ENCODE measurements around the gene TBC1D16. TPM values are rescaled to one million over a fixed set of nuclear protein-coding genes. Genes with fewer than 3 reads are reported as not detected.

The TBC1D16 gene
- total RNA-seq, 6 experiments from 2014 or later = 15.1 to 25.5 (median 17.9) TPM

DNA sequence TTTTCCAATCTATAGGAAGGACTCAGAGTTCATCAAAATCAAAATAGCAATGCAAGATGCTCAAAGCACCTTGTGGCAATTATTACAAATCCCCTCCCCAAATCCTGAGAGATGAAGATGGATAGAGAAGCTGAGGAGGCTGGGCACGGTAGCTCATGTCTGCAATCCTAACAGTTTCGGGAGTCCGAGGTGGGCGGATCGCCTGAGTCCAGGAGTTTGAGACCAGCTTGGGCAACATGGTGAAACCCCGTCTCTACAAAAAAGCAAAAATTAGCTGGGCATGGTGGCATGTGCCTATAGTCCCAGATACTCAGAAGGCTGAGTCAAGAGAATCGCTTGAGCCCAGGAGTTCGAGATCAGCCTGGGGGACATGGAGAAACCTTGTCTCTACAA is 8.6 kb downstream of the TBC1D16 start:
- TF ChIP-seq, protein P1, sequence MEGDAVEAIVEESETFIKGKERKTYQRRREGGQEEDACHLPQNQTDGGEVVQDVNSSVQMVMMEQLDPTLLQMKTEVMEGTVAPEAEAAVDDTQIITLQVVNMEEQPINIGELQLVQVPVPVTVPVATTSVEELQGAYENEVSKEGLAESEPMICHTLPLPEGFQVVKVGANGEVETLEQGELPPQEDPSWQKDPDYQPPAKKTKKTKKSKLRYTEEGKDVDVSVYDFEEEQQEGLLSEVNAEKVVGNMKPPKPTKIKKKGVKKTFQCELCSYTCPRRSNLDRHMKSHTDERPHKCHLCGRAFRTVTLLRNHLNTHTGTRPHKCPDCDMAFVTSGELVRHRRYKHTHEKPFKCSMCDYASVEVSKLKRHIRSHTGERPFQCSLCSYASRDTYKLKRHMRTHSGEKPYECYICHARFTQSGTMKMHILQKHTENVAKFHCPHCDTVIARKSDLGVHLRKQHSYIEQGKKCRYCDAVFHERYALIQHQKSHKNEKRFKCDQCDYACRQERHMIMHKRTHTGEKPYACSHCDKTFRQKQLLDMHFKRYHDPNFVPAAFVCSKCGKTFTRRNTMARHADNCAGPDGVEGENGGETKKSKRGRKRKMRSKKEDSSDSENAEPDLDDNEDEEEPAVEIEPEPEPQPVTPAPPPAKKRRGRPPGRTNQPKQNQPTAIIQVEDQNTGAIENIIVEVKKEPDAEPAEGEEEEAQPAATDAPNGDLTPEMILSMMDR (IDR thresholded peaks at IDR 0.05) = no peak
- Mint-ChIP-seq H3K36me3 (ENCODE audit: low read depth) (no peaks in the 10 kb centered on the region), H3K27me3 (ENCODE audit: insufficient read depth) (peaks cover 3% of the 10 kb centered on the region; the same call in 1 of the 2 replicates), H3K4me1 (ENCODE audit: low read depth) (peaks cover 18% of the 10 kb centered on the region), H3K27ac (no peak overlapping the region), H3K4me3 (no peak overlapping the region), H3K9me3 (no peaks in the 10 kb centered on the region)
- no peak for DNase-seq

DNA sequence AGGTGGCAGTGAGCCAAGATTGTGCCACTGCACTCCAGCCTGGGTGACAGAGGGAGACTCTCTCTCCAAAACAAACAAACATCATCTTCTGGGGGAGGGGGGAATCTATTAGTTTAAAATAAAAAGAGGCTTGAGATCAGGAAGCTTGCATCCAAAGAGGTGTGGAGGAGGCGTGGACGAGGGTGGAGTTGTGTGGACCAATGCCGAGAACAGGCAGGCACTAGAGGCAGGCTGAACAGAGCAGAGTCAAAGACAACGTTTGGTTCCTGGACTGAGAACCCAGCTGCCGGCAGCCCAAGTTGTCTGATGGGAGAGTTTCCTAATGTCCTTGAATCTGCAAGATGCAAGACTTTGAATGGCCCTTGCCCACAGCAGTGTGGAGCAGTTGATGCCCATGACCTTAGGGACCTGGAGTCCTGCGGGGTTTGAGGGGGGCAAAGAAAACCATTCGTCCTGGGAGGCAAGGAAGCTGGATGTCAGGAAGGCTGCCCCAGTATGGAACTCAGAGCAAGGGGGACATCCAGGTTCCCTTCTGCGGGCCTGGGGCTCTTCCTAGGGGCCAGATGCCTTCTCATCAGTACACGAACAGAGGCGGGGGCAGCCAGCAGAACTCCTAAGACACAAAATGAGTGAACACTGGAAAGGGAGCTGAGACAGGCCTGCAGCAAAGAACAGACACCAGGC is 9.2 kb downstream of the TBC1D16 start:
- Mint-ChIP-seq H3K4me1 (ENCODE audit: low read depth) (peaks cover 18% of the 10 kb centered on the region), H3K36me3 (ENCODE audit: low read depth) (no peaks in the 10 kb centered on the region), H3K4me3 (no peak overlapping the region), H3K27me3 (ENCODE audit: insufficient read depth) (peaks cover 3% of the 10 kb centered on the region; the same call in 1 of the 2 replicates), H3K9me3 (no peaks in the 10 kb centered on the region), H3K27ac (no peak overlapping the region)
- no peak for DNase-seq
- TF ChIP-seq, protein P1 (IDR thresholded peaks at IDR 0.05) = no peak

DNA sequence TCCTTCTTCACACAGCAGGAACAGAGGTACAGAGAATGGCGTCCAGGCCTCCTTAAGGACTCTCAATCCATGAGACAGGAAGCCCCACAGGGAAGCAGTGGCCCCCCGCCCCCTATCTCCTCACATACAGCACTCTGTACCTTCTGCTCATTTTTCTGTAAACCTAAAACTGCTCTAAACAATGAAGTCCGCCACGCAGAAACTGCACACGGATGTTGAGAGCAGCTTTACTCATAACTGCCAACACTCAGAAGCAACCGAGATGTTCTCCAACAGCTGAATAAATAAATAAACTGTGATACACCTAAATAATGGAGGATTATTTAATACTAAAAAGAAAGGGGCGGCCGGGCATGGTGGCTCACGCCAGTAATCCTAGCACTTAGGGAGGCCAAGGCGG is 9.9 kb downstream of the TBC1D16 start:
- Mint-ChIP-seq H3K36me3 (ENCODE audit: low read depth) (no peaks in the 10 kb centered on the region), H3K27me3 (ENCODE audit: insufficient read depth) (peaks cover 3% of the 10 kb centered on the region; the same call in 1 of the 2 replicates), H3K4me3 (no peak overlapping the region), H3K4me1 (ENCODE audit: low read depth) (peaks cover 18% of the 10 kb centered on the region), H3K9me3 (no peaks in the 10 kb centered on the region), H3K27ac (no peak overlapping the region)
- DNase-seq = no peak
- TF ChIP-seq, protein P1 (IDR thresholded peaks at IDR 0.05) = no peak

DNA sequence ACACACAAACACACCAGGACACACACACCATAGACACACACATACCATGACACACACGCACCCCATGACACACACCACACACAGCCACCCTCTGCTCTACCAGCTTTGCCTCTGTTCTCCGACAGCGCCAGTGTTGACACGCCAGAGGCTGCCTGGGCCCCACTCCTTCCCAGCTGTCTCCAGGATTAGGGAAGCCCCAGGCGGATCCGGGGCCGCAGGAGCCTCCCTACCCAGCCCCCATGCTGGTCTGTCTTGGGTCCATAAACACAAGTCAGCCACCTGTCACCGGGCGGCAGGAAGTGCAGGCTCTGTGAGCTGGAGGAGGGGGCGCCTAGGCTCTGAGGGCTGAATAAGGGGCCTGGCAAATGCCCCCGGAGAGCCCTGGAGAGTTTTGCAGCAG is 10.5 kb downstream of the TBC1D16 start:
- TF ChIP-seq, protein P1 (IDR thresholded peaks at IDR 0.05) = no peak
- Mint-ChIP-seq H3K27me3 (ENCODE audit: insufficient read depth) (peaks cover 3% of the 10 kb centered on the region; the same call in 1 of the 2 replicates), H3K9me3 (no peaks in the 10 kb centered on the region), H3K4me3 (no peak overlapping the region), H3K4me1 (ENCODE audit: low read depth) (peaks cover 17% of the 10 kb centered on the region), H3K27ac (no peak overlapping the region), H3K36me3 (ENCODE audit: low read depth) (no peaks in the 10 kb centered on the region)
- DNase-seq = no peak

DNA sequence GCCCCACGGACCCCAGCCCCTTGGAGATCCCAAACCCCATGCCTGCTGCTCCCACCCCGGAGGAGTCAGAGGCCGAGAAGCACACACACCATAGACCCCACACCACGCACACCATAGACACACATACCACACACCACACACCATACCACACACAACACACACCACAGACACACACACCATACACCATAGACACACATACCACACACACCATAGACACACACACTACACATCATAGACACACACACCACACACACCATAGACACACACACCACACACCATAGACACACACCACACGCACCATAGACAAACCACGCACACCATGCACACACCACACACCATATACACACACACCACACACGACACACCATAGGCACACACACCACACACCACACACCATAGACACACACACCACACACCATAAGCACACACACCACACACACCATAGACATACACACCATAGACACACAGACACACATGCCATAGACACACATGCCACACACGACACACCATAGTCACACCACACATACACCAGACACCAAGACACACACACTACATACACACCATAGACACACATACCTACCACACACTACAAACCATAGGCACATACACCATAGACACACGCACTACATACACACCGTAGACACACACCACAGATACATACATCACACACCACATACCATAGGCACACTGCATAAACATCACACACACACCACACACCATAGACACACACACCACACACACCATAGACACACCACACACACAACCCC is 11.3 kb downstream of the TBC1D16 start:
- H3K36me3 Mint-ChIP-seq (ENCODE audit: low read depth) = no peaks in the 10 kb centered on the region
- H3K4me3 Mint-ChIP-seq = no peak overlapping the region
- TF ChIP-seq, protein P1 (IDR thresholded peaks at IDR 0.05) = no peak
- H3K4me1 Mint-ChIP-seq (ENCODE audit: low read depth) = peaks cover 10% of the 10 kb centered on the region
- H3K9me3 Mint-ChIP-seq = no peaks in the 10 kb centered on the region
- no peak overlapping the region for H3K27ac Mint-ChIP-seq
- DNase-seq = no peak
- no peaks in the 10 kb centered on the region for H3K27me3 Mint-ChIP-seq (ENCODE audit: insufficient read depth)
